Subcutaneous adipose tissue (tissue), 4 donors: Measurements from ENCODE around the gene CLEC2A. TPM values are rescaled to one million over a fixed set of nuclear protein-coding genes. Genes with fewer than 3 reads are reported as not detected.

Source experiments
- total RNA-seq, 4 donors: library from RNA; depleted of rRNA; stranded (reverse); fragments of >200 nt; gene quantifications; one replicate each; pipeline ENCODE4 v1.1.0, GENCODE V29; 2016
- TF ChIP-seq, protein P1 (sequence below): fragments of 450-650 bp; IDR thresholded peaks from one replicate; pipeline ENCODE4 v1.5.1; 2016; ENCODE audit warnings: low read depth, mild to moderate bottlenecking, control low read depth, antibody characterized with exemption, moderate library complexity

CLEC2A gene, protein sequence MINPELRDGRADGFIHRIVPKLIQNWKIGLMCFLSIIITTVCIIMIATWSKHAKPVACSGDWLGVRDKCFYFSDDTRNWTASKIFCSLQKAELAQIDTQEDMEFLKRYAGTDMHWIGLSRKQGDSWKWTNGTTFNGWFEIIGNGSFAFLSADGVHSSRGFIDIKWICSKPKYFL
- total RNA-seq = not detected

DNA sequence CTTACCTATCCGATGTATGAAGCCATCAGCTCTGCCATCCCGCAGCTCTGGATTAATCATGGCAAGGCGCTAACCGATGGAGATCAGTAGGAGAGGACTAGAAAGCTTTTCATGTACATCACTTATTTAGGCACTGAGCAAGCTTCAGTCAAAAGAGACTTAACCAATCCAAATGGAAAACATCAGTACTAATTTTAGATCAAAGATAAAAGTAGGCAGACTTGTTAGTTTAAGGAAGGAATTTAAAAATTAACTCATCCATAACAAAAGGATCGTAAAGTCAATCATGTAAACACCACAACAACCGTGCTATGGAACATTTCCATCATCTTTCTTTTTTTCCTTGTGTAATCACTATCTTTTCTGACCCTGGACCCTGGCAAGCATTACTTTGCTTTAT, at the start of gene CLEC2A:
Gene CLEC2A, minus strand, starts transcription at position 101 of the 400 bp plus-strand sequence. Its CDS starts 41 bp downstream, at position 60.
- TF ChIP-seq, protein P1, sequence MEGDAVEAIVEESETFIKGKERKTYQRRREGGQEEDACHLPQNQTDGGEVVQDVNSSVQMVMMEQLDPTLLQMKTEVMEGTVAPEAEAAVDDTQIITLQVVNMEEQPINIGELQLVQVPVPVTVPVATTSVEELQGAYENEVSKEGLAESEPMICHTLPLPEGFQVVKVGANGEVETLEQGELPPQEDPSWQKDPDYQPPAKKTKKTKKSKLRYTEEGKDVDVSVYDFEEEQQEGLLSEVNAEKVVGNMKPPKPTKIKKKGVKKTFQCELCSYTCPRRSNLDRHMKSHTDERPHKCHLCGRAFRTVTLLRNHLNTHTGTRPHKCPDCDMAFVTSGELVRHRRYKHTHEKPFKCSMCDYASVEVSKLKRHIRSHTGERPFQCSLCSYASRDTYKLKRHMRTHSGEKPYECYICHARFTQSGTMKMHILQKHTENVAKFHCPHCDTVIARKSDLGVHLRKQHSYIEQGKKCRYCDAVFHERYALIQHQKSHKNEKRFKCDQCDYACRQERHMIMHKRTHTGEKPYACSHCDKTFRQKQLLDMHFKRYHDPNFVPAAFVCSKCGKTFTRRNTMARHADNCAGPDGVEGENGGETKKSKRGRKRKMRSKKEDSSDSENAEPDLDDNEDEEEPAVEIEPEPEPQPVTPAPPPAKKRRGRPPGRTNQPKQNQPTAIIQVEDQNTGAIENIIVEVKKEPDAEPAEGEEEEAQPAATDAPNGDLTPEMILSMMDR = no peak

DNA sequence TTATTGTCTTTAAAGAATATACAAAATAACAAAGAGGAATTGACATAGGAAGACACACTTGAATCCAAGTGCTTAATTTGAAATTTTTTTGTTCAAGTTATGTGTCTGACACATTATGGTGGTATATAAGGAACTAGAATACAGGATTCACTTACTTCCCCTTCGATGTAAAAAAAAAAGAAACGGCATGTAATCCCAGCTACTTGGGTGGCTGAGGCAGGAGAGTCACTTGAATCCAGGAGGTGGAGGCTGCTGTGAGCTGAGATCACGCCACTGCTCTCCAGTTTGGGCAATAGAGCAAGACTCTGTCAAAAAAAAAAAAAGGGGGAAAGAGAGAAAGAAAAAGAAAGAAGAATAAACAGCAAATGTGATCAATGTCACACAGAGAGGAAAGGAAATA, 48.0 kb upstream of the CLEC2A start:
- TF ChIP-seq, protein P1 = no peak

DNA sequence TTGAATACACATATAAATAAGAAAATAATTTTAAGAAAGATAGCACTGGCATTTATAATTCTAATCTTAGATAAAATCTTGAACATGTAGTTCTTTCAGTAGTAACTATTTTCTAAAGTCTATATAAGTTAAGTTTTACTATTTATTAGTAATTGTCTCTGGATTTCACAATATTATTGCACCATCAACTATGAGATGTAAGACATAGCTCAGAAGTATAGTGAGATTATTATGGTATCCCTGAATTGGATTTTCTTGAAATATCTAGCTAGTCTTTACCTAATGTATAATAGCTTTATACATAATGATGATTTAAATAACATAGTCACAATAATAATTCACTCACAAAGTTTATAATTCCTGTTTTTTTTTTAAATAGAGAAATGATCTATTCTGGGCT, 45.7 kb upstream of the CLEC2A start:
- TF ChIP-seq, protein P1 = no peak

DNA sequence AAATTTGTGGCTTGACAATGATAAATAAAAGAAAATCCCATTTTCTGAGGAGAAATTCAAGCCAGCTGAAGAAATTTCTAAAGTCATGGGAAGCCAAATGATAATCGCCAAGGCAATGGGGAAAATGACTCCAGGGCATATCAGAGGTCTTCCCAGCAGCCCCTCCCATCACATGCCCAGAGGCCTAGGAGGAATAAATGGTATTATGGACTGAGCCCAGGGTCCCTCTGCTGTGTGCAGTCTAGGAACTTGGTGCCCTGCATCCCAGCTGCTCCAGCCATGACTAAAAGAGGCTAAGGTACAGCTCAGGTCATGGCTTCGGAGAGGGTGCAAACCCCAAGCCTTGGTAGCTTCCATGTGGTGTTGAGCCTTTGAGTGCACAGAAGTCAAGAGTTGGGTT, 43.4 kb upstream of the CLEC2A start:
- TF ChIP-seq, protein P1 = no peak

DNA sequence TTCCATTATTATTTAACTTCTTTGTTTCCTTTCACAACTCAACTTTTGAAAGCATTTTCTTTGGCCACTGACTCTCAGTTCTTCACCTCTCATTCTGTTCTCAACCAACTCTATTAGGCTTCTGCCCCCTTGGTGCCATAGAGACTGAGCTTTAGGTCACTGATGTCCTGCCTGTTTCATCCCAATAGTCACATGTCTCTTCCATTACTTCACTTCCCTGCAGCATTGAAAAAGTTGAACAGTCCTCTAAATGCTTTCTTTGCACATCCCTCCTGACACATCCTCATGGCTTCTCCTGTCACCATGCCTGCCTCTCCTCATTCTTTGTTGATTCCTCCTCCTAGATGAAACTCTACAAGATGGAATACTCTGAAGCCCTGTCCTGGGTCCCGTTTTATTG, 41.8 kb upstream of the CLEC2A start:
- TF ChIP-seq, protein P1 = no peak

DNA sequence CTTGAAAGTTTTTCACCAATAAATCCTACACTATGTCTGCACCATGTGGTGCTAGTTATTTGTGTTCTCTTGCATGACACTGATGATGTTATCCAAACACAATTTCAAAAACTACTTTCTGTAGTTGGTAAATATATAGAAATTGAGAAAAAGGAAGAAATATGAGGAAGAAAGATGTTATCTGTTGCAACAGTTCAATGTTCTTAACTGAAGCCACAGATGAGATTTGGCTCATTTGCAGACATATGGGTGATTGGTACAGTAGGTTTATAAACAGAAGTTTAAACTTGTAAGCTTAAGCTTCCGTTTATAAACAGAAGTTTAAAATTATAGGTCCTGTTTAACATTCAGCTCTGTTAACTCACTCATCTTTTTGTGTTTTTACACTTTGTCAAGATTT, 39.0 kb upstream of the CLEC2A start, which contains the start of gene CLEC12A:
Gene CLEC12A, plus strand, starts transcription at position 229 of the 400 bp plus-strand sequence. CDS start 188 bp downstream, outside the sequence.
- TF ChIP-seq, protein P1 = no peak

DNA sequence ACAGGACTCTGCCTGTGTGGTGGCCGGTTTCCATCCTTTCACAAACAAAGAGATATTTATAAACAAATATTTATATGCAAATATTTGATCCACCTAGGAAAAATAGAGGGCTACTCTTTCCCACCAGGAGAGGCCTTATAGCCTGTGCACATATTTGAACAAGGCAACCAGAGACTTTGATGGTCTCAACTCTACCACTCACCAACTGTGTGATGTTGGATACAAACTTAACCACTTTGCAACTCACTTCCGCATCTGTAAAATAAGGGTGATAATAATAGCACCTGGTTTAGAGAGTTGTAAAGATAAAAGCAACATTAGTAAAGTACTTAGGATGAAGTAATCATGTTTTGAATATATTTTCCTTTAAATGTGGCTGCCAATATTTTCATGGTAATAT, 37.5 kb upstream of the CLEC2A start:
- TF ChIP-seq, protein P1 = no peak
